Kidney (tissue), 14 donors: ENCODE results near the gene C6orf120. TPM values are rescaled to one million over a fixed set of nuclear protein-coding genes. Genes with fewer than 3 reads are reported as not detected.

Source experiments
- DNase-seq, 5 donors: peaks; one replicate each; pipeline ENCODE4 v3.0.0-alpha.2; 2013 to 2020
- FAIRE-seq: peaks from 2 replicates; lab custom pipeline; 2012; peaks lifted over from hg19 to GRCh38; lab: Jason Lieb, UNC
- H3K27ac ChIP-seq, 2 donors: one replicate each; pipeline ENCODE4 v1.7.0; 2013; ENCODE audit warnings: low read depth in 2 of 2, low read length in 2 of 2, inconsistent platforms in 1 of 2
- H3K27me3 ChIP-seq: one replicate; pipeline ENCODE4 v1.7.1; 2013; ENCODE audit warnings: low read length, inconsistent platforms; ENCODE audit not compliant: control insufficient read depth, insufficient read depth
- H3K36me3 ChIP-seq, 3 donors: one replicate each; pipeline versions ENCODE4 v1.7.0 to v1.7.1; 2013; ENCODE audit warnings: low read length in 3 of 3, control low read depth in 1 of 3, inconsistent platforms in 1 of 3; ENCODE audit not compliant: insufficient read depth in 3 of 3, control insufficient read depth in 2 of 3
- H3K4me1 ChIP-seq, 3 donors: one replicate each; pipeline versions ENCODE4 v1.7.0 to v1.7.1; 2013; ENCODE audit warnings: low read length in 3 of 3, inconsistent platforms in 1 of 3, low read depth in 1 of 3; ENCODE audit not compliant: control insufficient read depth in 2 of 3, insufficient read depth in 2 of 3
- H3K4me3 ChIP-seq, 3 donors: one replicate each; pipeline versions ENCODE4 v1.7.0 to v1.8.1; 2013; ENCODE audit warnings: low read length in 3 of 3, control low read depth in 1 of 3, inconsistent platforms in 1 of 3
- H3K9ac ChIP-seq, 3 donors: one replicate each; pipeline versions ENCODE4 v1.7.0 to v1.7.1; 2013; ENCODE audit warnings: low read length in 3 of 3, control low read depth in 1 of 3, inconsistent platforms in 1 of 3
- H3K9me3 ChIP-seq, 3 donors: one replicate each; pipeline versions ENCODE4 v1.7.0 to v1.7.1; 2013; ENCODE audit warnings: low read length in 3 of 3, control low read depth in 1 of 3, inconsistent platforms in 1 of 3; ENCODE audit not compliant: control insufficient read depth in 2 of 3, insufficient read depth in 1 of 3
- intact Hi-C: fragments of 100-400 bp; cut with DNase I; formaldehyde crosslinking; loops from one replicate; pipeline ENCODE4 v1.11.1; 2022
- polyA plus RNA-seq: library from polyadenylated mRNA; stranded (reverse); fragments of 350-450 nt; fragmentation: Illumina TruSeq; extraction: RNeasy Lipid Tissue Mini Kit (QIAGEN cat#74804); gene quantifications from one replicate; pipeline ENCODE4 v1.2.3, GENCODE V29; 2014; ENCODE audit warnings: low read depth, low replicate concordance; ENCODE audit not compliant: insufficient read depth
- total RNA-seq: library from RNA; stranded (reverse); fragmentation: NEBNext Ultra II Directional; extraction: Animal tissue kit (Norgen Biotek cat#: 25700); gene quantifications from one replicate; pipeline ENCODE4 v1.2.1, GENCODE V29; 2021
- TF ChIP-seq, protein P1 (sequence below): IDR thresholded peaks from 3 replicates; pipeline ENCODE4 v1.5.1; 2012; ENCODE audit warnings: mild to moderate bottlenecking, moderate library complexity, borderline replicate concordance; ENCODE audit not compliant: insufficient read depth; ENCODE audit errors: extremely low read depth
- donor health status: control.
- donor health status: control.
- donor health status: control.
- donor health status: control.
- donor health status: control.
- donor health status: DM: yes; HTN: yes; CAD: no.
- donor health status: Normal renal cell carcinoma (clear cell type).

C6orf120 gene
- total and polyA plus RNA-seq, 2 donors from 2014 or later, result 10.9 to 23.1 TPM

DNA sequence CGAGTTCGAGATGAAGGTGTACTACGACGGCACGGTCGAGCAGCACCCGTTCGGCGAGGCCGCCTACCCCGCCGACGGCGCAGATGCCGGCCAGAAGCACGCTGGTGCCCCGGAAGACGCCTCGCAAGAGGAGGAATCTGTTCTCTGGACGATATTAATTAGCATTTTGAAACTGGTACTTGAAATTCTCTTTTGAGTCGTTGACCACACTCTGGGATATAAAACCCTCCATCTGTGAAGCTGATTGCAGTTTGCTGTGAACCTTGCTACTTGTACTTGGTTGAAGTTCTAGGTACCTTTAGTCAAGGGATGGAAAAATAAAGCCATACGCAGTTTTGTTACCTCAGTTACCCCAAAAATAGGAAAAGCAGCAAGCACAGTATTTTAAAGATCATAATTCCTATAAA lies 917 bp downstream of the C6orf120 start:
- Histone ChIP-seq H3K4me1 (peaks cover 4 to 18% (median 14%) of the 10 kb centered on the region in 3 donors), H3K27ac (peak overlapping the region; percentile 92 to 93), H3K27me3 (no peaks in the 10 kb centered on the region), H3K9me3 (no peaks in the 10 kb centered on the region), H3K9ac (peak overlapping the region; percentile 44 to 96 (median 62)), H3K4me3 (peak overlapping the region; percentile 75 to 97 (median 77)), H3K36me3 (peaks cover 5 to 6% (median 6%) of the 10 kb centered on the region in 3 donors)
- DNase-seq (no peak), FAIRE-seq (no peak)
- TF ChIP-seq, protein P1, sequence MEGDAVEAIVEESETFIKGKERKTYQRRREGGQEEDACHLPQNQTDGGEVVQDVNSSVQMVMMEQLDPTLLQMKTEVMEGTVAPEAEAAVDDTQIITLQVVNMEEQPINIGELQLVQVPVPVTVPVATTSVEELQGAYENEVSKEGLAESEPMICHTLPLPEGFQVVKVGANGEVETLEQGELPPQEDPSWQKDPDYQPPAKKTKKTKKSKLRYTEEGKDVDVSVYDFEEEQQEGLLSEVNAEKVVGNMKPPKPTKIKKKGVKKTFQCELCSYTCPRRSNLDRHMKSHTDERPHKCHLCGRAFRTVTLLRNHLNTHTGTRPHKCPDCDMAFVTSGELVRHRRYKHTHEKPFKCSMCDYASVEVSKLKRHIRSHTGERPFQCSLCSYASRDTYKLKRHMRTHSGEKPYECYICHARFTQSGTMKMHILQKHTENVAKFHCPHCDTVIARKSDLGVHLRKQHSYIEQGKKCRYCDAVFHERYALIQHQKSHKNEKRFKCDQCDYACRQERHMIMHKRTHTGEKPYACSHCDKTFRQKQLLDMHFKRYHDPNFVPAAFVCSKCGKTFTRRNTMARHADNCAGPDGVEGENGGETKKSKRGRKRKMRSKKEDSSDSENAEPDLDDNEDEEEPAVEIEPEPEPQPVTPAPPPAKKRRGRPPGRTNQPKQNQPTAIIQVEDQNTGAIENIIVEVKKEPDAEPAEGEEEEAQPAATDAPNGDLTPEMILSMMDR, result no peak
- intact Hi-C loops, result no loop called here

DNA sequence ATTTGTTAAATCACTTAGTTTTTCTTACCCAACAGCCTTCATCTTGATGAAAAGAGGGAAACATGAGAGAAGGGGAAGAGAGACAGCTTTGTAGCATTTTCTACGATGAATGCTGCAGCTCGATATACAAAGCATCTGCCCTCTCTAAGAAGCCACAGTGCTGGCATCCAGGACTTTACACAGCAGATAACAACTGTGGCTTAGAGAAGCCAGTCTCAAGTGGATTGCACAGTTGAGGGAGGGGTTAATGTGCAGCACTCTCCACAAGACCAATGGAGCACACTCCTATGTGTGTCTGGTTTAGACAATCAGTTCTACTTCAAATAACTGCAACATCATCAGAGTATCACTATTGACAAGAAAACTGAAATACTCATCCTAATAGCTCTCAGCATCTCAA lies 5.8 kb downstream of the C6orf120 start:
- FAIRE-seq (no peak), DNase-seq (no peak)
- H3K27me3 ChIP-seq, result no peaks in the 10 kb centered on the region
- peaks cover 7 to 31% (median 17%) of the 10 kb centered on the region in 3 donors for H3K36me3 ChIP-seq
- no peak overlapping the region for H3K9ac ChIP-seq
- intact Hi-C loops, result no loop called here
- H3K27ac ChIP-seq, result no peak overlapping the region
- TF ChIP-seq, protein P1, result no peak
- no peak overlapping the region for H3K4me3 ChIP-seq
- no peaks in the 10 kb centered on the region for H3K9me3 ChIP-seq
- peaks cover 4 to 20% (median 13%) of the 10 kb centered on the region in 3 donors for H3K4me1 ChIP-seq

DNA sequence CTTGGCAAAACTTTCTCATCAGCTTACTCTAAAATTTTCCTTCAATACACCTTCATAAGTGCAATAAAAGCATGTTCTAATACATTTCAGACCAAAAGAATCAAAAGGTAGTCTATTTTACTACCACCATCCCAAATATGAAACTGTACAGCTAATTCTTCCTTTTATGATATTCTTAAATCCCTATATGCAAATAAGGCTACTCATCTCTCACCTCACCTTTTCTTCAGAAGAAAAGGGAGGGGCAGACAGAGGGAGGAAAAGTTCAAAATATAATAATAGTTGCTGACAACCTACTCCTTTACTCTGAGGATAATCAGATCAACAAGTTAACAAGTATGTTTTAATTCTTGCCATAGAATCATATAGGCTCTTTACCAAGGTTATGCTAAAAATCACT lies 7.4 kb downstream of the C6orf120 start:
- Histone ChIP-seq H3K4me1 (peaks cover 0 to 9% (median 2%) of the 10 kb centered on the region in 3 donors), H3K4me3 (no peak overlapping the region), H3K9ac (no peak overlapping the region), H3K27me3 (no peaks in the 10 kb centered on the region), H3K27ac (no peak overlapping the region), H3K36me3 (peaks cover 8 to 38% (median 20%) of the 10 kb centered on the region in 3 donors), H3K9me3 (no peaks in the 10 kb centered on the region)
- FAIRE-seq, result no peak
- DNase-seq, result no peak
- intact Hi-C loops, result no loop called here
- TF ChIP-seq, protein P1, result no peak

DNA sequence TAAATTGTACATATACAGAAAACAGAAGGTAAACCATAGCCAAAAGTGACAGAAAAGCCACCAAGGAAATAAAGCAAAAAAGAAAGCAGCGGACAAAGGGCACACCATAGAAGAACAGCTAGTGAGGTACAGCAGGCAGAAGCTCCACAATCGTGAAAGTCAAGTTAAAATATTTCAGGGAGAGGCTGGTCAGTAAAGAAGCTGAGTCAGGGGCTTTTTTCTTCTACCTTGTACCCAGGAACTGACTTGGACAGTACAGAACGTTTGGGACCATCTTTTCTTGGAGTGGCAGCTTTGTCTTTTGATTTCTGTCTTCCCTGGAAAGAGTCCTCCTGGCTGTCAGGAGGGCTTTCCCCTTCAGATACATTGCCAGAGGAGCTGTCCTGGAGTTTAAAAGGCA lies 8.1 kb downstream of the C6orf120 start:
- FAIRE-seq (no peak), DNase-seq (no peak)
- H3K4me3 ChIP-seq, result no peak overlapping the region
- no peaks in the 10 kb centered on the region for H3K9me3 ChIP-seq
- TF ChIP-seq, protein P1, result no peak
- H3K36me3 ChIP-seq, result peaks cover 8 to 45% (median 21%) of the 10 kb centered on the region in 3 donors
- no peaks in the 10 kb centered on the region for H3K27me3 ChIP-seq
- H3K27ac ChIP-seq, result no peak overlapping the region
- peaks cover 0 to 6% (median 2%) of the 10 kb centered on the region in 3 donors for H3K4me1 ChIP-seq
- no peak overlapping the region for H3K9ac ChIP-seq
- intact Hi-C loops, result no loop called here
